ENCODE data around the gene PLCG1.

The PLCG1 gene

DNA sequence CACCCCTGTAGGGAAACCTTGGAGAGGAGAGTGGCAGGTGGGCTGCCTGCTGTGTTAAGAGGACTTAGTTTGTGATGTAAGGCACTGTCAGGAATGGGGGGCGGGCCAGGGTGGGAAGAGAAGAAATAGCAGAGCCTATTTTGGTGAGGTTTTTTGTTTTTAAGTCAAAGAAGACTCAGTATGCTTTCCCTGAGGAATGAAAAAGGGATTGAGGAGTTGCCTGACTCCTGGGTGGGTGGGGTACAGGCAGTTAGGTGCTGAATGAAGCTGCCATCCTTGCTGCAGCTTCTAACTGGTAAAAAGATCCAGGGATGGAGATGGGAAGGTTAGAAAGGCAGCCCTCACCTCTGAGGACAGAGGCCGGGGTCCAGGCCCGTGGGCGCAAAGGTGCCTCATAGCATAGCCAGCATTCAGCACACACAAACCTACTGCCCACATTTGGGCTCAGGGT, 37.9 kb downstream of the PLCG1 start:
- H3K27ac ChIP-seq (ENCODE audit: low read length) = no peak overlapping the region
- H3K9ac ChIP-seq (ENCODE audit: low read length) = no peak overlapping the region
- H3K27me3 ChIP-seq (ENCODE audit: low read depth, low read length) = no peaks in the 10 kb centered on the region
- H4K20me1 ChIP-seq (ENCODE audit: insufficient read depth, low read length) = peaks cover 6% of the 10 kb centered on the region; the same call in 1 of the 2 replicates
- no peak overlapping the region for H2AFZ ChIP-seq (ENCODE audit: low read depth, low read length)
- no peaks in the 10 kb centered on the region for H3K79me2 ChIP-seq (ENCODE audit: low read length)
- H3K9me3 ChIP-seq (ENCODE audit: insufficient read depth, low read length) = no peaks in the 10 kb centered on the region
- peaks cover 64% of the 10 kb centered on the region for H3K36me3 ChIP-seq (replicated peaks; ENCODE audit: low read depth, low read length)
- no peak overlapping the region for H3K4me2 ChIP-seq (ENCODE audit: low read length)
- no peaks in the 10 kb centered on the region for H3K4me1 ChIP-seq (ENCODE audit: low read length)
- TF ChIP-seq, protein P1, sequence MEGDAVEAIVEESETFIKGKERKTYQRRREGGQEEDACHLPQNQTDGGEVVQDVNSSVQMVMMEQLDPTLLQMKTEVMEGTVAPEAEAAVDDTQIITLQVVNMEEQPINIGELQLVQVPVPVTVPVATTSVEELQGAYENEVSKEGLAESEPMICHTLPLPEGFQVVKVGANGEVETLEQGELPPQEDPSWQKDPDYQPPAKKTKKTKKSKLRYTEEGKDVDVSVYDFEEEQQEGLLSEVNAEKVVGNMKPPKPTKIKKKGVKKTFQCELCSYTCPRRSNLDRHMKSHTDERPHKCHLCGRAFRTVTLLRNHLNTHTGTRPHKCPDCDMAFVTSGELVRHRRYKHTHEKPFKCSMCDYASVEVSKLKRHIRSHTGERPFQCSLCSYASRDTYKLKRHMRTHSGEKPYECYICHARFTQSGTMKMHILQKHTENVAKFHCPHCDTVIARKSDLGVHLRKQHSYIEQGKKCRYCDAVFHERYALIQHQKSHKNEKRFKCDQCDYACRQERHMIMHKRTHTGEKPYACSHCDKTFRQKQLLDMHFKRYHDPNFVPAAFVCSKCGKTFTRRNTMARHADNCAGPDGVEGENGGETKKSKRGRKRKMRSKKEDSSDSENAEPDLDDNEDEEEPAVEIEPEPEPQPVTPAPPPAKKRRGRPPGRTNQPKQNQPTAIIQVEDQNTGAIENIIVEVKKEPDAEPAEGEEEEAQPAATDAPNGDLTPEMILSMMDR (IDR thresholded peaks at IDR 0.05; ENCODE audit: low read depth, low read length) = no peak
- no peak for TF ChIP-seq EZH2phosphoT487 (IDR thresholded peaks at IDR 0.05; ENCODE audit: low read depth)
- no peak overlapping the region for H3K4me3 ChIP-seq (ENCODE audit: low read length)

DNA sequence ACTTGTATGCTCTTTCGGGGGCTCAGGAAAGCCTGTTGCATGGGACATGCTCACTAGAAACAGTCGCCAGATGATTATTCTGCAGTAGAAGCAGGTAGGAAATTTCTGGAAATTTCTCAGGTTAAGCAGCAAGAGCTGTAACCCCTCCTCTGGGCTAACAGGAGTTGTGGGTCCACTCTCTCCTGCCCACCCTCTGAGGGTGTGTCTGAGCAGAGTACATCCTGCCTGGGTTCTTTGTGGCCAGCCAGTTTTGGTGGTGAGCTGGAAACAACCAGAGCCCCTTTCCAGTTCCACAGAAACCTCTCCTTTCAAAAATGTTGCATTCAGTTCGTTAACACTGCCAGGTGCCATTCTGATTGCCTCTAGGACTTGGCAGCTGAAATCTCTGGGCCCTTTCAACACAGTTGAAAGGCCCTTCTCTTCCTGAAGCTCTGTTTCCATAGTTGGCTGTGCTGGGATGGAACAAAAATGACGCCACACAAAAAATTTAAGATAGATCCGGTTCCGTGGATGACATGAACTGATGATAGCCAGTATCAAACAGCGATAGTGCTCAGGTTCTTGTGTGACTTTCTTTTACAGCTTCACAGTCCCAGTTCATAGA, 38.5 kb downstream of the PLCG1 start:
- Histone ChIP-seq H3K27me3 (ENCODE audit: low read depth, low read length) (no peaks in the 10 kb centered on the region), H3K27ac (ENCODE audit: low read length) (no peak overlapping the region), H3K36me3 (replicated peaks; ENCODE audit: low read depth, low read length) (peaks cover 60% of the 10 kb centered on the region), H2AFZ (ENCODE audit: low read depth, low read length) (no peak overlapping the region), H3K4me3 (ENCODE audit: low read length) (no peak overlapping the region), H3K4me1 (ENCODE audit: low read length) (no peaks in the 10 kb centered on the region), H3K79me2 (ENCODE audit: low read length) (no peaks in the 10 kb centered on the region), H3K9ac (ENCODE audit: low read length) (no peak overlapping the region), H4K20me1 (ENCODE audit: insufficient read depth, low read length) (peaks cover 6% of the 10 kb centered on the region; the same call in 1 of the 2 replicates), H3K9me3 (ENCODE audit: insufficient read depth, low read length) (no peaks in the 10 kb centered on the region), H3K4me2 (ENCODE audit: low read length) (no peak overlapping the region)
- TF ChIP-seq EZH2phosphoT487 (IDR thresholded peaks at IDR 0.05; ENCODE audit: low read depth) = no peak
- TF ChIP-seq, protein P1 (IDR thresholded peaks at IDR 0.05; ENCODE audit: low read depth, low read length) = no peak

DNA sequence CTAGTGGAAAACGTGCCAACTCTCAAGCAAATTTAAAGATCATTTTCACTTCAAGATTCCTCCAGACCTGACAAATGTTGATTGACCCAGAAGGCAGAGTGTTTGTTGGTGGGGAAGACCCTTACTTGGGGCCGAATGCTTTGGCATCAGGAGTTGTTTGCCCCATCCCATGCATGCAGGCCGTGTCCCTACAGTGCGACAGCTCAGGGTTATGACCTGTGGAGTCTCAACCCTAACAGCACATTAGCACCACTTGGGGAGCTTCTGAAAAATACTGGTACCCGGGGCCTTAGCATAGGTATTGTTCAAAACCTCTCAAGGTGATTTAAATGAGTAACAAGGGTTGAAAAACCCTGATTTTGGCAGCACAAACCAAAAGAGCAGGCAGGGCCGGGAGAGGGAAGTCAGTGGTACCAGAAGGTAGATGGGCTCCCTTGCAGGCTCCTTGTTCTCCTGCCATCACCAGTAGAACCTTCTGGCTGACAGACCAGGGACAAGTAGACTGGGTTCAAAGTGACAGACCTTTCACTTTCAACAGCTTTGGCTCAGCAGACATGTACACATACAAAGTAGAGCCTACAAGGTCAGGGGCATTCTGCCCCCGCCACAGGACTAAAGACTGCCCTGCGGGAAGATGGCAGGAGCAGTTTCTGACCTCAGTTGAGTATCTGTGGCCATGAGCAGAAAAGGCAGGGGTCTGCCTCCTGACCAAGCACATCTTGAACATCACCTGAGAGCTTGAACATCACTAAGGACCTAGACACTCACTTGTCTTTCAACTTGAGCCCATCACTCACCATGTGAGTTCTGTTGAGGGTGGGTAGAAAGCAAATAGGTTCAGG, 39.6 kb downstream of the PLCG1 start:
- Histone ChIP-seq H3K27me3 (ENCODE audit: low read depth, low read length) (no peaks in the 10 kb centered on the region), H3K9me3 (ENCODE audit: insufficient read depth, low read length) (no peaks in the 10 kb centered on the region), H3K36me3 (replicated peaks; ENCODE audit: low read depth, low read length) (peaks cover 60% of the 10 kb centered on the region), H3K4me3 (ENCODE audit: low read length) (no peak overlapping the region), H3K4me1 (ENCODE audit: low read length) (no peaks in the 10 kb centered on the region), H2AFZ (ENCODE audit: low read depth, low read length) (no peak overlapping the region), H3K27ac (ENCODE audit: low read length) (no peak overlapping the region), H3K9ac (ENCODE audit: low read length) (no peak overlapping the region), H4K20me1 (ENCODE audit: insufficient read depth, low read length) (peaks cover 6% of the 10 kb centered on the region; the same call in 1 of the 2 replicates), H3K79me2 (ENCODE audit: low read length) (no peaks in the 10 kb centered on the region), H3K4me2 (ENCODE audit: low read length) (no peak overlapping the region)
- TF ChIP-seq, protein P1 (IDR thresholded peaks at IDR 0.05; ENCODE audit: low read depth, low read length) = no peak
- no peak for TF ChIP-seq EZH2phosphoT487 (IDR thresholded peaks at IDR 0.05; ENCODE audit: low read depth)

- Histone ChIP-seq H3K27me3 (ENCODE audit: low read depth, low read length) (no peaks in the 10 kb centered on the region), H3K9me3 (ENCODE audit: insufficient read depth, low read length) (no peaks in the 10 kb centered on the region), H3K27ac (ENCODE audit: low read length) (no peak overlapping the region), H3K9ac (ENCODE audit: low read length) (no peak overlapping the region), H3K79me2 (ENCODE audit: low read length) (no peaks in the 10 kb centered on the region), H3K4me1 (ENCODE audit: low read length) (no peaks in the 10 kb centered on the region), H2AFZ (ENCODE audit: low read depth, low read length) (no peak overlapping the region), H3K4me2 (ENCODE audit: low read length) (no peak overlapping the region), H3K4me3 (ENCODE audit: low read length) (no peak overlapping the region), H3K36me3 (replicated peaks; ENCODE audit: low read depth, low read length) (peaks cover 53% of the 10 kb centered on the region), H4K20me1 (ENCODE audit: insufficient read depth, low read length) (0 out of 2 replicates have a peak, but pooled peaks cover 3% of the 10 kb centered on the region)
- TF ChIP-seq, protein P1 (IDR thresholded peaks at IDR 0.05; ENCODE audit: low read depth, low read length) = no peak
- no peak for TF ChIP-seq EZH2phosphoT487 (IDR thresholded peaks at IDR 0.05; ENCODE audit: low read depth)
Observed at GRCh38 chr20:41177636-41178035, 40.3 kb downstream of the PLCG1 start.
